ENCODE results near the gene MALAT1.

GRCh38 chr11:65548395-65548794, 49.5 kb downstream of the MALAT1 start:
- TF ChIP-seq, protein P1, sequence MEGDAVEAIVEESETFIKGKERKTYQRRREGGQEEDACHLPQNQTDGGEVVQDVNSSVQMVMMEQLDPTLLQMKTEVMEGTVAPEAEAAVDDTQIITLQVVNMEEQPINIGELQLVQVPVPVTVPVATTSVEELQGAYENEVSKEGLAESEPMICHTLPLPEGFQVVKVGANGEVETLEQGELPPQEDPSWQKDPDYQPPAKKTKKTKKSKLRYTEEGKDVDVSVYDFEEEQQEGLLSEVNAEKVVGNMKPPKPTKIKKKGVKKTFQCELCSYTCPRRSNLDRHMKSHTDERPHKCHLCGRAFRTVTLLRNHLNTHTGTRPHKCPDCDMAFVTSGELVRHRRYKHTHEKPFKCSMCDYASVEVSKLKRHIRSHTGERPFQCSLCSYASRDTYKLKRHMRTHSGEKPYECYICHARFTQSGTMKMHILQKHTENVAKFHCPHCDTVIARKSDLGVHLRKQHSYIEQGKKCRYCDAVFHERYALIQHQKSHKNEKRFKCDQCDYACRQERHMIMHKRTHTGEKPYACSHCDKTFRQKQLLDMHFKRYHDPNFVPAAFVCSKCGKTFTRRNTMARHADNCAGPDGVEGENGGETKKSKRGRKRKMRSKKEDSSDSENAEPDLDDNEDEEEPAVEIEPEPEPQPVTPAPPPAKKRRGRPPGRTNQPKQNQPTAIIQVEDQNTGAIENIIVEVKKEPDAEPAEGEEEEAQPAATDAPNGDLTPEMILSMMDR (IDR thresholded peaks at IDR 0.05; ENCODE audit: insufficient read depth, low read length, poor library complexity, severe bottlenecking), result no peak
- no peak for TF ChIP-seq EZH2phosphoT487 (conservative IDR thresholded peaks at IDR 0.05; ENCODE audit: low read length)

Measured in SU-DHL-6 (cell line).